ENCODE results near the gene SS18. TPM values are rescaled to one million over a fixed set of nuclear protein-coding genes. Genes with fewer than 3 reads are reported as not detected.
A peak's percentile ranks its signal among the peaks of the same experiment; 100 is the strongest.

The SS18 gene
- total RNA-seq, 4 donors from 2014 or later, result 125 to 188 (median 151) TPM

DNA sequence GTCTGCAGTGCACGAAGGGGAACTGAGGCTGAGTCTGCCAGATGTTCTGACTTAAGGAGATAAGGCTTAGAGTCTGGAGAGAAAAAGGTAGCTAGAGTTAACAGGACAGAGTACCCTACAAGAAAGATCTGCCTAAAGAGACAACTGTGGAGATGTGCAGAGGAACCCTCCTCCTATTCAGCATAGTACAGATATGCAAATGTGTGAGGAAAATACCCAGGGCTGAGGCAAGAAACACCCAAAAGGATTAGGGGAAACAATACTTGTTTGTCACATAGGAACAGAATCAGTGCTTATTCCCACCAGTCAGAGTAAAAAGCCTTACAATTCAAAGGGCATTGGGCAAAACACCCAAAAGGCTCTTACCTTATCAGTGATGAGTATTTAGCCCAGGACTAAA, 67.8 kb downstream of the SS18 start:
- 89 to 91% methylated on average over 1 of the region's 1 CpG for WGBS, 2 donors

DNA sequence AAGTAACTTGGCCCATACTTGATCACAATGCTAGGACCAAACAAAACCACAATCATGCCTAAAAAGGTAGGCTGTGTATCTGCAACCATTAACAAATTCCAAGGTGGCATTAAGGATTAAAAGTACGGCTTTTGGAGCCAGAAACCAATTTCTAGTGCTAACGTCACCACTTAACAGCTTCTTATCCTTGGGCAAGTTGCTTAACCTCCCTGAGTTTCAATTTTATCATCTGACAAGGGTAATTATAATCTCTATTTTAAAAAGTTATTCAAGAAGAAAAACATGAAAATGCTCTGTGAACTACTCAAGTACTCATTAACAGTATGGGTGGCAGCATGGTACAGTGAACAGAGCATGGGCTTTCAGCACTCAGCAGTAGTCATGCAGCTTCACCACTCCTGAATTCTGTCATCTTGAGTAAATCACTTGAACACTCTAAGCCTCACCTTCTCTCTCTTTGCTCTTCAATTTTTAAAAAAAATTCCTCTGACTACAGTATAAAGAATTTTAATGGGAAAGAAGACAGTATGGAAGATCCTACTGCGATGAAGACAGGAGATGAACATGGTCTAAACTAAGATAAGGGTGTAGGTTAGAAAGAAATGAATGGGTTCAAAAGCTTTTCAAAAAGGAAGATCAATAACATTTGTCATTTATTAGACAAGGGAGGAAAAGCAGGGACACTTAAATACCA, 69.2 kb downstream of the SS18 start:
- peak in 1 of 2 donors; percentile 6 for DNase-seq
- H3K9me3 ChIP-seq, result no peaks in the 10 kb centered on the region
- intact Hi-C loops (cut with DNase I), result no loop called here
- WGBS, 2 donors, result 77 to 78% methylated on average over 3 of the region's 3 CpGs
- H3K36me3 ChIP-seq, result peaks cover 26% of the 10 kb centered on the region in 2 donors
- H3K4me1 ChIP-seq, result no peaks in the 10 kb centered on the region
- H3K27ac ChIP-seq, result peak overlapping the region in 1 of 3 donors; percentile 8
- no peak for TF ChIP-seq POLR2A (IDR thresholded peaks at IDR 0.05)
- TF ChIP-seq CTCF (IDR thresholded peaks at IDR 0.05), result no peak
- no peak overlapping the region for H3K4me3 ChIP-seq (replicated peaks in 1 of 3)
- H3K27me3 ChIP-seq, result no peaks in the 10 kb centered on the region

More for the DNA sequence above, 67.8 kb downstream of the SS18 start:
- intact Hi-C loops (cut with DNase I), result no loop called here
- Histone ChIP-seq H3K4me1 (no peaks in the 10 kb centered on the region), H3K36me3 (peaks cover 16 to 19% of the 10 kb centered on the region in 2 donors), H3K27me3 (no peaks in the 10 kb centered on the region), H3K9me3 (no peaks in the 10 kb centered on the region), H3K4me3 (replicated peaks in 1 of 3) (no peak overlapping the region), H3K27ac (no peak overlapping the region)
- DNase-seq, result no peak
- TF ChIP-seq POLR2A (IDR thresholded peaks at IDR 0.05) (no peak), CTCF (IDR thresholded peaks at IDR 0.05) (no peak)

GRCh38 chr18:26017929-26018328, 72.5 kb downstream of the SS18 start:
- Histone ChIP-seq H3K4me1 (no peaks in the 10 kb centered on the region), H3K27me3 (no peaks in the 10 kb centered on the region), H3K27ac (no peak overlapping the region), H3K4me3 (replicated peaks in 1 of 3) (no peak overlapping the region), H3K36me3 (peaks cover 26 to 32% of the 10 kb centered on the region in 2 donors), H3K9me3 (no peaks in the 10 kb centered on the region)
- intact Hi-C loops (cut with DNase I), result no loop called here
- DNase-seq, result no peak
- TF ChIP-seq CTCF (IDR thresholded peaks at IDR 0.05) (no peak), POLR2A (IDR thresholded peaks at IDR 0.05) (no peak)

- no peak for TF ChIP-seq POLR2A (IDR thresholded peaks at IDR 0.05)
- no peak for TF ChIP-seq CTCF (IDR thresholded peaks at IDR 0.05)
- Histone ChIP-seq H3K27me3 (no peaks in the 10 kb centered on the region), H3K4me1 (no peaks in the 10 kb centered on the region), H3K9me3 (no peaks in the 10 kb centered on the region), H3K4me3 (replicated peaks in 1 of 3) (no peak overlapping the region), H3K27ac (no peak overlapping the region), H3K36me3 (peaks cover 19 to 30% of the 10 kb centered on the region in 2 donors)
- intact Hi-C loops (cut with DNase I), result no loop called here
- no peak for DNase-seq
Observed at GRCh38 chr18:26014462-26014861, 76.0 kb downstream of the SS18 start.

GRCh38 chr18:26008619-26009018, 81.8 kb downstream of the SS18 start:
- H3K9me3 ChIP-seq, result no peaks in the 10 kb centered on the region
- no peak overlapping the region for H3K4me3 ChIP-seq (replicated peaks in 1 of 3)
- DNase-seq, result no peak
- no peaks in the 10 kb centered on the region for H3K4me1 ChIP-seq
- H3K27me3 ChIP-seq, result no peaks in the 10 kb centered on the region
- peaks cover 0 to 2% of the 10 kb centered on the region in 2 donors for H3K36me3 ChIP-seq
- no peak overlapping the region for H3K27ac ChIP-seq
- TF ChIP-seq CTCF (IDR thresholded peaks at IDR 0.05) (no peak), POLR2A (IDR thresholded peaks at IDR 0.05) (no peak)
- WGBS, 2 donors, result 97 to 98% methylated on average over 1 of the region's 1 CpG
- intact Hi-C loops (cut with DNase I), result no loop called here
